Activated naive CD8-positive, alpha-beta T cell treated with anti-CD3 and anti-CD28 coated beads, Interleukin-2, amount 50 U/mL, for 16 hours (primary cell): ENCODE data around the gene COL9A3.
A peak's percentile ranks its signal among the peaks of the same experiment; 100 is the strongest.
"Not testable (repeated sequence)": the region's sequence is repeated elsewhere in the genome, so short reads cannot be mapped to it uniquely, and the experiment has no call there.

Source experiments
- DNase-seq: peaks from one replicate; pipeline ENCODE4 v3.0.0-alpha.2; 2020; ENCODE audit warnings: low read depth, low spot score

Gene COL9A3

GRCh38 chr20:62855120-62855519 lies 38.3 kb downstream of the COL9A3 start:
- no peak for DNase-seq

GRCh38 chr20:62856931-62857619 lies 40.2 kb downstream of the COL9A3 start:
- no peak for DNase-seq

GRCh38 chr20:62858058-62858830 lies 41.4 kb downstream of the COL9A3 start:
- no peak for DNase-seq

GRCh38 chr20:62859721-62860120 lies 42.9 kb downstream of the COL9A3 start:
- no peak for DNase-seq

- DNase-seq: no peak
Observed at GRCh38 chr20:62860391-62860923, 43.6 kb downstream of the COL9A3 start.

- no peak for DNase-seq
Observed at GRCh38 chr20:62860924-62861691, 44.3 kb downstream of the COL9A3 start.

GRCh38 chr20:62861726-62862336 lies 45.0 kb downstream of the COL9A3 start, which contains the start of gene TCFL5:
Gene TCFL5, minus strand, starts transcription at chr20:62861822. Its CDS starts 152 bp downstream, at chr20:62861670.
- peak; percentile 73 for DNase-seq

GRCh38 chr20:62864207-62864606 lies 47.4 kb downstream of the COL9A3 start:
- no peak for DNase-seq

GRCh38 chr20:62872184-62872847 lies 55.5 kb downstream of the COL9A3 start:
- no peak for DNase-seq

- no peak for DNase-seq
Observed at GRCh38 chr20:62872862-62873261, 56.0 kb downstream of the COL9A3 start.

- DNase-seq: no peak
Observed at GRCh38 chr20:62873280-62873679, 56.4 kb downstream of the COL9A3 start.

GRCh38 chr20:62873681-62874031 lies 56.8 kb downstream of the COL9A3 start:
- not testable (repeated sequence) for DNase-seq

GRCh38 chr20:62874964-62875344 lies 58.1 kb downstream of the COL9A3 start:
- no peak for DNase-seq

GRCh38 chr20:62875419-62876361 lies 58.8 kb downstream of the COL9A3 start:
- DNase-seq: no peak

- no peak for DNase-seq
Observed at GRCh38 chr20:62876501-62876901, 59.7 kb downstream of the COL9A3 start.

GRCh38 chr20:62876902-62877816 lies 60.3 kb downstream of the COL9A3 start:
- DNase-seq: no peak

GRCh38 chr20:62878244-62879038 lies 61.6 kb downstream of the COL9A3 start:
- no peak for DNase-seq
